Stomach (tissue), 9 donors: ENCODE results near the gene LONP1. TPM values are rescaled to one million over a fixed set of nuclear protein-coding genes. Genes with fewer than 3 reads are reported as not detected.

ENCODE experiments used
- DNase-seq, 2 donors: peaks; one replicate each; pipeline versions ENCODE4 v3.0.0 to v3.0.0-alpha.2; 2013 to 2019
- H3K27ac ChIP-seq, 5 donors: fragments of 200-600 bp in 4 of 5; sonication (generic) in 4 of 5; one replicate each; pipeline ENCODE4 v1.5.1; 2013 to 2019; ENCODE audit warnings: mild to moderate bottlenecking in 1 of 5, moderate library complexity in 1 of 5
- H3K27me3 ChIP-seq, 3 donors: fragments of 200-600 bp; sonication (generic); one replicate each; pipeline ENCODE4 v1.5.1; 2017 to 2019; ENCODE audit warnings: mixed run types in 1 of 3
- H3K36me3 ChIP-seq, 4 donors: fragments of 200-600 bp; sonication (generic); 1 replicate in 3 of 4; 2 replicates in 1 of 4; pipeline ENCODE4 v1.5.1; 2016 to 2019
- H3K4me1 ChIP-seq, 4 donors: fragments of 200-600 bp; sonication (generic); one replicate each; pipeline ENCODE4 v1.5.1; 2016 to 2019
- H3K4me3 ChIP-seq, 4 donors: fragments of 200-600 bp; sonication (generic) in 3 of 4; one replicate each; pipeline ENCODE4 v1.5.1; 2016 to 2019; ENCODE audit warnings: mild to moderate bottlenecking in 1 of 4
- H3K9me3 ChIP-seq, 4 donors: fragments of 200-600 bp; sonication (generic); one replicate each; pipeline ENCODE4 v1.5.1; 2016 to 2019
- CTCF ChIP-seq, 7 experiments: fragments of 450-650 bp in 4 of 7; fragments of 200-600 bp in 3 of 7; sonication (generic) in 3 of 7; IDR thresholded peaks; one replicate each; pipeline ENCODE4 v1.5.1; 2016 to 2019; ENCODE audit warnings: antibody characterized with exemption in 7 of 7, control low read depth in 2 of 7, mild to moderate bottlenecking in 1 of 7
- EP300 ChIP-seq: sonication (generic); formaldehyde crosslinking; IDR thresholded peaks from one replicate; pipeline ENCODE4 v1.6.1; 2017; ENCODE audit warnings: antibody characterized with exemption
- POLR2A ChIP-seq, 4 donors: fragments of 450-650 bp; IDR thresholded peaks; one replicate each; pipeline ENCODE4 v1.6.1; 2016; ENCODE audit warnings: antibody characterized with exemption in 4 of 4, control low read depth in 2 of 4, mild to moderate bottlenecking in 1 of 4, moderate library complexity in 1 of 4
- POLR2AphosphoS5 ChIP-seq, 3 donors: sonication (generic); formaldehyde crosslinking; IDR thresholded peaks; one replicate each; pipeline ENCODE4 v1.6.1; 2016; ENCODE audit warnings: antibody characterized with exemption in 3 of 3
- WGBS, 5 donors: extraction: QIAGEN DNeasy Blood & Tissue Kit in 3 of 5; methylation state at CpG; one replicate each; pipeline versions ENCODE4 v1.1.5 to v1.1.7; 2013 to 2018; 5-methylcytosine and 5-hydroxymethylcytosine counted together
- intact Hi-C: fragments of 100-400 bp; cut with DNase I; formaldehyde crosslinking; loops from one replicate; pipeline ENCODE4 v1.15.1; 2023; ENCODE audit warnings: low total_unique reads
- polyA plus RNA-seq, 3 donors: library from polyadenylated mRNA; stranded (reverse); fragments of 200-250 nt; gene quantifications; one replicate each; pipeline ENCODE4 v1.2.3, GENCODE V29; 2013
- total RNA-seq, 5 donors: library from RNA; depleted of rRNA; stranded (reverse); fragments of >200 nt; gene quantifications; one replicate each; pipeline versions ENCODE4 v1.1.0 to v1.2.3, GENCODE V29; 2014 to 2016
- donor health status: healthy with polysubstance abuse.
- donor health status: Bipolar disorder and iron deficiency.
- donor health status: healthy.

The LONP1 gene
- total and polyA plus RNA-seq, 8 donors = 8.8 to 169 (median 42.5) TPM

GRCh38 chr19:5686647-5687359, 33.1 kb downstream of the LONP1 start:
- Histone ChIP-seq H3K36me3 (peaks cover 2 to 5% (median 4%) of the 10 kb centered on the region in 4 donors), H3K9me3 (no peaks in the 10 kb centered on the region), H3K27ac (peak overlapping the region; percentile 83 to 92 (median 88)), H3K4me3 (peak overlapping the region; percentile 60 to 70 (median 65)), H3K4me1 (peaks cover 25 to 44% (median 35%) of the 10 kb centered on the region in 4 donors), H3K27me3 (no peaks in the 10 kb centered on the region)
- 0 to 1% (median 0%) methylated on average over 2 to 59 of the region's 59 CpGs for WGBS, 5 donors
- peak in 5 of 7 experiments; percentile 68 to 85 (median 72) for TF ChIP-seq CTCF (IDR thresholded peaks at IDR 0.05)
- no peak for TF ChIP-seq POLR2A (IDR thresholded peaks at IDR 0.05)
- TF ChIP-seq POLR2AphosphoS5 (IDR thresholded peaks at IDR 0.05) = peak in 1 of 3 donors; percentile 74
- DNase-seq = peak; percentile 98 to 99
- intact Hi-C loops = no loop called here

GRCh38 chr19:5686326-5686646, 33.7 kb downstream of the LONP1 start:
- TF ChIP-seq POLR2AphosphoS5 (IDR thresholded peaks at IDR 0.05) (no peak), POLR2A (IDR thresholded peaks at IDR 0.05) (no peak), EP300 (no peak), CTCF (IDR thresholded peaks at IDR 0.05) (no peak)
- no peaks in the 10 kb centered on the region for H3K27me3 ChIP-seq
- no peaks in the 10 kb centered on the region for H3K9me3 ChIP-seq
- no peak for DNase-seq
- peak overlapping the region; percentile 83 to 92 (median 88) for H3K27ac ChIP-seq
- peaks cover 21 to 42% (median 32%) of the 10 kb centered on the region in 4 donors for H3K4me1 ChIP-seq
- WGBS, 5 donors = 18 to 36% (median 23%) methylated on average over 13 to 16 of the region's 16 CpGs
- no peaks in the 10 kb centered on the region for H3K36me3 ChIP-seq
- peak overlapping the region; percentile 60 to 70 (median 65) for H3K4me3 ChIP-seq
- intact Hi-C loops = no loop called here

GRCh38 chr19:5684694-5685430, 35.1 kb downstream of the LONP1 start:
- H3K27ac ChIP-seq = no peak overlapping the region
- DNase-seq = peak in 1 of 2 donors; percentile 9
- H3K27me3 ChIP-seq = no peaks in the 10 kb centered on the region
- H3K4me3 ChIP-seq = no peak overlapping the region
- intact Hi-C loops = no loop called here
- no peaks in the 10 kb centered on the region for H3K9me3 ChIP-seq
- TF ChIP-seq POLR2AphosphoS5 (IDR thresholded peaks at IDR 0.05) (no peak), POLR2A (IDR thresholded peaks at IDR 0.05) (no peak), CTCF (IDR thresholded peaks at IDR 0.05) (no peak), EP300 (no peak)
- H3K4me1 ChIP-seq = peaks cover 22 to 37% (median 29%) of the 10 kb centered on the region in 4 donors
- no peaks in the 10 kb centered on the region for H3K36me3 ChIP-seq
- 85 to 94% (median 90%) methylated on average over 18 to 22 of the region's 22 CpGs for WGBS, 5 donors

GRCh38 chr19:5683177-5683886, 36.6 kb downstream of the LONP1 start:
- intact Hi-C loops = no loop called here
- Histone ChIP-seq H3K4me1 (peaks cover 25 to 43% (median 37%) of the 10 kb centered on the region in 4 donors), H3K4me3 (no peak overlapping the region), H3K36me3 (peaks cover 0 to 4% (median 3%) of the 10 kb centered on the region in 4 donors), H3K27ac (no peak overlapping the region), H3K9me3 (no peaks in the 10 kb centered on the region), H3K27me3 (no peaks in the 10 kb centered on the region)
- peak in 1 of 2 donors; percentile 4 for DNase-seq
- TF ChIP-seq CTCF (IDR thresholded peaks at IDR 0.05) = no peak
- TF ChIP-seq POLR2AphosphoS5 (IDR thresholded peaks at IDR 0.05) = no peak
- no peak for TF ChIP-seq POLR2A (IDR thresholded peaks at IDR 0.05)
- no peak for TF ChIP-seq EP300
- 92 to 96% (median 94%) methylated on average over 10 of the region's 10 CpGs for WGBS, 5 donors
